ENCODE measurements around the gene KCTD17. TPM values are rescaled to one million over a fixed set of nuclear protein-coding genes. Genes with fewer than 3 reads are reported as not detected.

The KCTD17 gene
- total RNA-seq, 2 experiments from 2014 or later = 30.3 to 30.6 TPM

- ATAC-seq = no peak
- Mint-ChIP-seq H3K27me3 (peaks cover 6% of the 10 kb centered on the region), H3K4me1 (ENCODE audit: low read depth) (no peaks in the 10 kb centered on the region), H3K27ac (no peak overlapping the region), H3K4me3 (no peak overlapping the region), H3K9me3 (no peaks in the 10 kb centered on the region), H3K36me3 (ENCODE audit: low read depth) (no peaks in the 10 kb centered on the region)
- CTCF ChIA-PET = interaction anchor here (1.0 to 2.4 kb wide), 6 partner anchors 9 to 152 kb away, joined by 3 to 10 read pairs (median 4); no protein-coding TSS in a partner anchor
- intact Hi-C loops (cut with micrococcal nuclease) = no loop called here
- TF ChIP-seq CTCF (IDR thresholded peaks at IDR 0.05) = no peak
- DNase-seq = no peak
- POLR2A ChIA-PET = no interaction called here
Observed at GRCh38 chr22:37008365-37008764, 43.2 kb upstream of the KCTD17 start.

- Mint-ChIP-seq H3K36me3 (ENCODE audit: low read depth) (no peaks in the 10 kb centered on the region), H3K9me3 (no peaks in the 10 kb centered on the region), H3K4me1 (ENCODE audit: low read depth) (no peaks in the 10 kb centered on the region), H3K4me3 (no peak overlapping the region), H3K27ac (no peak overlapping the region), H3K27me3 (peaks cover 5% of the 10 kb centered on the region)
- ATAC-seq (no peak), DNase-seq (no peak)
- intact Hi-C loops (cut with micrococcal nuclease) = no loop called here
- no peak for TF ChIP-seq CTCF (IDR thresholded peaks at IDR 0.05)
- ChIA-PET POLR2A (no interaction called here), CTCF (interaction anchor here (1.1 to 2.4 kb wide), 2 partner anchors 12 to 29 kb away, joined by 3 to 10 read pairs; no protein-coding TSS in a partner anchor)
Observed at GRCh38 chr22:37009490-37009889, 42.1 kb upstream of the KCTD17 start.

- no peak for TF ChIP-seq CTCF (IDR thresholded peaks at IDR 0.05)
- Mint-ChIP-seq H3K27ac (no peak overlapping the region), H3K4me3 (no peak overlapping the region), H3K4me1 (ENCODE audit: low read depth) (no peaks in the 10 kb centered on the region), H3K36me3 (ENCODE audit: low read depth) (no peaks in the 10 kb centered on the region), H3K9me3 (no peaks in the 10 kb centered on the region), H3K27me3 (peaks cover 5% of the 10 kb centered on the region)
- intact Hi-C loops (cut with micrococcal nuclease) = no loop called here
- ATAC-seq = no peak
- CTCF ChIA-PET = interaction anchor here (2.4 kb wide), 1 partner anchor 12 kb away, joined by 10 read pairs; no protein-coding TSS in a partner anchor
- POLR2A ChIA-PET = no interaction called here
- no peak for DNase-seq
Observed at GRCh38 chr22:37010174-37010573, 41.4 kb upstream of the KCTD17 start.

GRCh38 chr22:37010976-37011375 lies 40.6 kb upstream of the KCTD17 start:
- DNase-seq = no peak
- TF ChIP-seq CTCF (IDR thresholded peaks at IDR 0.05) = no peak
- H3K9me3 Mint-ChIP-seq = no peaks in the 10 kb centered on the region
- H3K27me3 Mint-ChIP-seq = peaks cover 6% of the 10 kb centered on the region
- ChIA-PET CTCF (interaction anchor here (0.8 kb wide), 1 partner anchor 9 kb away, joined by 3 read pairs; no protein-coding TSS in a partner anchor), POLR2A (no interaction called here)
- H3K4me1 Mint-ChIP-seq (ENCODE audit: low read depth) = no peaks in the 10 kb centered on the region
- no peak for ATAC-seq
- H3K4me3 Mint-ChIP-seq = no peak overlapping the region
- no peak overlapping the region for H3K27ac Mint-ChIP-seq
- no peaks in the 10 kb centered on the region for H3K36me3 Mint-ChIP-seq (ENCODE audit: low read depth)
- intact Hi-C loops (cut with micrococcal nuclease) = no loop called here

- H3K9me3 Mint-ChIP-seq = no peaks in the 10 kb centered on the region
- POLR2A ChIA-PET = no interaction called here
- no peak overlapping the region for H3K27ac Mint-ChIP-seq
- intact Hi-C loops (cut with micrococcal nuclease) = no loop called here
- H3K4me1 Mint-ChIP-seq (ENCODE audit: low read depth) = no peaks in the 10 kb centered on the region
- TF ChIP-seq CTCF (IDR thresholded peaks at IDR 0.05) = no peak
- H3K36me3 Mint-ChIP-seq (ENCODE audit: low read depth) = no peaks in the 10 kb centered on the region
- H3K4me3 Mint-ChIP-seq = no peak overlapping the region
- H3K27me3 Mint-ChIP-seq = peaks cover 5% of the 10 kb centered on the region
- no peak for ATAC-seq
- CTCF ChIA-PET = interaction anchor here (0.8 kb wide), 1 partner anchor 9 kb away, joined by 3 read pairs; no protein-coding TSS in a partner anchor
- no peak for DNase-seq
Observed at GRCh38 chr22:37011472-37011871, 40.1 kb upstream of the KCTD17 start.
